ENCODE results near the gene AUTS2.
"Not testable (repeated sequence)": the region's sequence is repeated elsewhere in the genome, so short reads cannot be mapped to it uniquely, and the experiment has no call there.

The AUTS2 gene

DNA sequence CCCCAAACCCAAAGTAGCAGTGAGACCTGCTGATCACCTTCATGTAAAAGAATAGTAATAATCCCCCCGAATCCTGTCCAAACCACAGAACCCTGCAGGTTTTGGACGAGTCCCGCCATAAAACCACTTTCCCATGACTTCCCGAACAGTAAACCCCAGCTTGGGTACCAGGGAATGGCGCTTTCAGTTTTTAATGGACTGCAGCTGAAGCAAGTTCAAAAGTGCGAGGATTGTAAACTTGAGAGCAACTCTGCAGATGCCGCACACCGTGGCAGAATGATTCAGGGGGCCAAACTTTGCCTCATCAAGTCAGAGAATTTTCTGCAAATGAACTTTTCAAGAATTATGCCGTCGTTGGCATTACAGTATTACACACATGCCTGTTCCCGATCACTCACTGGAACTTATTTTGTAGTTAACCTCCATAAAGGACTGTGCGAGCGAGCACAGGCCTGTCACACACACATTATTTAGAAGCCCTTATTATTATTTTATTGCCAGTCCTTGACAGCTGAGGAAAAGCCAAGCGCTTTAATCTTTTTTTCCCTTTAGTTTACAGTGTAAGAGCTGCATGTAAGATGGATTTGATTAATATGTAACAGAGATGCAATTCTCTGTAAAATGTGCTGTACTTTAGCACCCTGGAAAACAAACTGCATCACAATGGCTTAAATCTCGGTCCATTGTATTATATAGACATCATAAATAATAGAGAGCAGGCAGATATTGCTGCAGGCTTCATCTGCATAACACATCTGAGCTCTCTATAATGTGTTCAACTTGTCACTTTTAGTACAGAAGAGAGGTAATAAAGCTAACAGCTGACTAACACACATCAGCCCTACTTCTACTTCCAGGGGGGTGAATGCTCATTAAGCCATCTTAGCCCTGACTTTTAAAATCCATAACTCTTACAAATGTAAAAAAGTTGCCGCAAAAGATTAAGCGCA, 1040.2 kb downstream of the AUTS2 start:
- no peaks in the 10 kb centered on the region for H3K4me1 ChIP-seq (ENCODE audit: control insufficient read depth in 1 of 2, insufficient read depth in 2 of 2, low read length in 2 of 2)
- H3K27ac ChIP-seq (ENCODE audit: low read length), result no peak overlapping the region
- H3K27me3 ChIP-seq (ENCODE audit: low read depth, low read length), result no peaks in the 10 kb centered on the region
- no peaks in the 10 kb centered on the region for H3K9me3 ChIP-seq (ENCODE audit: control insufficient read depth in 1 of 2, low read length in 2 of 2)
- H3K4me3 ChIP-seq (ENCODE audit: low read depth in 1 of 2, low read length in 2 of 2), result no peak overlapping the region
- no peaks in the 10 kb centered on the region for H3K36me3 ChIP-seq (ENCODE audit: control insufficient read depth in 1 of 2, insufficient read depth in 2 of 2, low read length in 2 of 2)

DNA sequence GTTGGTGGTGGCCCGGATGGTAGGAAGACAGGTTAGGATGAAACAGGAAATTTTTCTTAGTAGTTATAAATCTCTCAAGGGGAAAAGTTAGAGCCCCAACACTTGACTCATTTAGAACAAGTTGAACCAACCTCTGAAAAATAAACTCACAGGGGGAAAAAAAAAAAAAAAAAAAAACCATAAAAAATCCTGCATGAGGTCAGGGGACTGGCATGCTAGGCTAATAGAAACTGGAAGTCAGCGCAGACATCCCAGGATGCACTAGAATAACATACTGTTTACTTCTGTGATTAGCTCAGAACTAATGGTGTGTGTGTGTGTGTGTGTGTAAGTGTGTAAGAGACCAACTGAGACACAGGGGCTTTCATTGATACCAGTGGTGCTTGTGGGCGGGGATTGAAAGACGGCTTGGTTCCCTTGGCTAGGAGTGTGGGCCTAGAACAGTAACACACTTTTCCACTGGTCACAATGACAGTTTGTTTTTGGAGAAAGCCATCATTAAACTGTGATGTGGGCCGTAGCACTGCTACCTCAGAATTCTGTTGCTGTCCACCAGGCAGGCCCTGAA, 1042.1 kb downstream of the AUTS2 start:
- no peak overlapping the region for H3K4me3 ChIP-seq (ENCODE audit: low read depth in 1 of 2, low read length in 2 of 2)
- H3K27me3 ChIP-seq (ENCODE audit: low read depth, low read length), result no peaks in the 10 kb centered on the region
- no peak overlapping the region for H3K27ac ChIP-seq (ENCODE audit: low read length)
- no peaks in the 10 kb centered on the region for H3K36me3 ChIP-seq (ENCODE audit: control insufficient read depth in 1 of 2, insufficient read depth in 2 of 2, low read length in 2 of 2)
- no peaks in the 10 kb centered on the region for H3K9me3 ChIP-seq (ENCODE audit: control insufficient read depth in 1 of 2, low read length in 2 of 2)
- H3K4me1 ChIP-seq (ENCODE audit: control insufficient read depth in 1 of 2, insufficient read depth in 2 of 2, low read length in 2 of 2), result no peaks in the 10 kb centered on the region

DNA sequence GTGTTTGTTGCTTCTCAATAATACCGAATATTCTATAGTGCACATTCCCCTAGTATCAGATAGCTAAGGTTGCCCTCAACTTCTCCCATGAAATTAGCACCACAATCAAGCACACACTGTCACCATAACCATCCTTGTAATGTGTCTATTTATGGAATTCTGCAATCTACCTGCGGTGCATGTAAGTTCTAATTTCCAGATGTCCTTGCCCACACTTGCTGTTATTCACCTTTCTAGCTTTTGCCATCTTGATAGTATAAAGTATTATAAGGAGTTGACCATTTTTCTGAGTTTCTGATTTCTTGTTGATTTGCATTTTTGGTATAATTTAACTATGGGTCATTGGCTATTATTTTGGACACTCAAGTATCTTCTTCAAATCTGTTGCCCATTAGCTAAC, 1043.6 kb downstream of the AUTS2 start:
- Histone ChIP-seq H3K36me3 (ENCODE audit: control insufficient read depth in 1 of 2, insufficient read depth in 2 of 2, low read length in 2 of 2) (no peaks in the 10 kb centered on the region), H3K4me1 (ENCODE audit: control insufficient read depth in 1 of 2, insufficient read depth in 2 of 2, low read length in 2 of 2) (no peaks in the 10 kb centered on the region), H3K9me3 (ENCODE audit: control insufficient read depth in 1 of 2, low read length in 2 of 2) (no peaks in the 10 kb centered on the region), H3K4me3 (ENCODE audit: low read depth in 1 of 2, low read length in 2 of 2) (no peak overlapping the region), H3K27ac (ENCODE audit: low read length) (no peak overlapping the region), H3K27me3 (ENCODE audit: low read depth, low read length) (no peaks in the 10 kb centered on the region)

DNA sequence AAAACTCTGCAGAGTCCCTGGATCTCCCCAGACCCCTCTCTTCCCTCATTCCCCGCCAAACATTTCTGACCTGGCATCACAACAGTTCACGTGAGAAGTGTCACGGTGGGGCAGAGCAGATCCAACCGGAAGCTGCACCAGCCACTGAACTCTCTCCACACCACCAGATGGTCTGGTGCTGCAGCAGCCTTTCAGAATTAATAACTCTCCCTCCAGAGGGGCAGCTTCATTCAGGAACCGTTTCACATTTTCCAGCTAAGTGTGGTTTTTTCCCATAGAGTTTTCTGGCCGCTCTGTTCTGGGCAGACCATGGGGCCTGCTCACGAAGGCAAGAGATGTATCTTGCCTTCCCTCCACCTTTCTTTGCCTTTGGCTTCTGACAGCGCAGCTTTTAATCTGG, 1047.0 kb downstream of the AUTS2 start:
- Histone ChIP-seq H3K4me1 (ENCODE audit: control insufficient read depth in 1 of 2, insufficient read depth in 2 of 2, low read length in 2 of 2) (no peaks in the 10 kb centered on the region), H3K27me3 (ENCODE audit: low read depth, low read length) (no peaks in the 10 kb centered on the region), H3K9me3 (ENCODE audit: control insufficient read depth in 1 of 2, low read length in 2 of 2) (no peaks in the 10 kb centered on the region), H3K27ac (ENCODE audit: low read length) (no peak overlapping the region), H3K36me3 (ENCODE audit: control insufficient read depth in 1 of 2, insufficient read depth in 2 of 2, low read length in 2 of 2) (no peaks in the 10 kb centered on the region), H3K4me3 (ENCODE audit: low read depth in 1 of 2, low read length in 2 of 2) (no peak overlapping the region)

DNA sequence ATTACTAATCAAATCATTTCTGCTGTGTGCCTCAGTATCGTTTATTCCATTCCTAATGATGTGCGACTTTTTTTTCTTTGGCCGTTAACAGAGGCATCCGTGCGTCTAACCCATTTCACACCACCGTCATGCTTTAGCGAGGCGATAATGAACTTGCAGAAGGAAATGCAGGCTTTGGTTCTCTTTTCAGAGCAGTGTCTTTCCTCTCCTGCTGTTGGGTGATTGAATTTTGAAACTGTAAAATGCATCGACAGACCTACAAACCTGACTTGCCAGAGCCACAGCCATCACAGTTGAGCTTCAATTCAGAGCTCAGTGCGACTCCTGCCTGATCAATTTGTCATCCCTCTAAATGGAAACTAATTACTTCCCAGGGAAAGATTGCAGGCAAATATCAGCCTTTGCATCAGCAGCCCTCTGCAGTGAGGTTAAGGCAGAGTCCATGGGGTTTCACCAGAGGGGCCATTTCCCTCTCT, 1047.6 kb downstream of the AUTS2 start:
- Histone ChIP-seq H3K9me3 (ENCODE audit: control insufficient read depth in 1 of 2, low read length in 2 of 2) (no peaks in the 10 kb centered on the region), H3K36me3 (ENCODE audit: control insufficient read depth in 1 of 2, insufficient read depth in 2 of 2, low read length in 2 of 2) (no peaks in the 10 kb centered on the region), H3K4me3 (ENCODE audit: low read depth in 1 of 2, low read length in 2 of 2) (no peak overlapping the region), H3K27ac (ENCODE audit: low read length) (no peak overlapping the region), H3K4me1 (ENCODE audit: control insufficient read depth in 1 of 2, insufficient read depth in 2 of 2, low read length in 2 of 2) (no peaks in the 10 kb centered on the region), H3K27me3 (ENCODE audit: low read depth, low read length) (no peaks in the 10 kb centered on the region)

DNA sequence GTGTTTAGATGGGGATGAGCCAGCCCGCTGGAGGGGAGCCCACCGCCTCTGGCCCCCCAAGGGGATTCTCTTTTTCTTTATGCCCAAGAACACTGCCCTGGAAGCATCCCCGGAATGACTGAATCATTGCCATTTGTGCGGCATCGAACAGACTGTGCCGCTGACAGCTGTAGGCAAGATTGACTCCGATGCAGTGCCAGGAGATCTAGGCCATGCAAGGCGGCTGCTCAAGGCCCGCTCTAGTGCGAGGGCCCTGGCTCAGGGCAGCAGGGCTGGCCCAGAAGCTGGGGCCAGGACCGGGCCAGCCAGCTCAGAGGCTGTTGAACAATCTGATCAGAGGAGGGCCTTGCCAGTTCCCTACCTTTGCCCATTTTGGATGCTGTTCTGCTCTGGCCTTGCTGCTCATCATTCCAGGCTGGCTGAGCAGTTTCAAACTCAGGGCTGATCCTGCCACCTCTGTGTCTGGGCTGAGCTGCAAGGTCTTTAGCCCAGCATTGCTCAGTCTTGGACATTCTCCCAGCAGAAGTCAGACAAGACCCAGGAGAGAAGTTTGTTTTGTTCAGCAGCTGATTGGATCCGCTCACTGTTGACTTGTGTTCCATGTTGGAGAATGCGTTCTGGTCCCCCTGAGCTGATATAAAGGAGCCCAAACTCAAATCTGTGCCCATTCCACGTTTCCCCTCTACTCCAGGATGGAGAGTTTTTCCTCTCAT, 1048.4 kb downstream of the AUTS2 start:
- H3K4me3 ChIP-seq (ENCODE audit: low read depth in 1 of 2, low read length in 2 of 2), result no peak overlapping the region
- H3K27ac ChIP-seq (ENCODE audit: low read length), result no peak overlapping the region
- H3K4me1 ChIP-seq (ENCODE audit: control insufficient read depth in 1 of 2, insufficient read depth in 2 of 2, low read length in 2 of 2), result no peaks in the 10 kb centered on the region
- no peaks in the 10 kb centered on the region for H3K36me3 ChIP-seq (ENCODE audit: control insufficient read depth in 1 of 2, insufficient read depth in 2 of 2, low read length in 2 of 2)
- H3K9me3 ChIP-seq (ENCODE audit: control insufficient read depth in 1 of 2, low read length in 2 of 2), result no peaks in the 10 kb centered on the region
- no peaks in the 10 kb centered on the region for H3K27me3 ChIP-seq (ENCODE audit: low read depth, low read length)

DNA sequence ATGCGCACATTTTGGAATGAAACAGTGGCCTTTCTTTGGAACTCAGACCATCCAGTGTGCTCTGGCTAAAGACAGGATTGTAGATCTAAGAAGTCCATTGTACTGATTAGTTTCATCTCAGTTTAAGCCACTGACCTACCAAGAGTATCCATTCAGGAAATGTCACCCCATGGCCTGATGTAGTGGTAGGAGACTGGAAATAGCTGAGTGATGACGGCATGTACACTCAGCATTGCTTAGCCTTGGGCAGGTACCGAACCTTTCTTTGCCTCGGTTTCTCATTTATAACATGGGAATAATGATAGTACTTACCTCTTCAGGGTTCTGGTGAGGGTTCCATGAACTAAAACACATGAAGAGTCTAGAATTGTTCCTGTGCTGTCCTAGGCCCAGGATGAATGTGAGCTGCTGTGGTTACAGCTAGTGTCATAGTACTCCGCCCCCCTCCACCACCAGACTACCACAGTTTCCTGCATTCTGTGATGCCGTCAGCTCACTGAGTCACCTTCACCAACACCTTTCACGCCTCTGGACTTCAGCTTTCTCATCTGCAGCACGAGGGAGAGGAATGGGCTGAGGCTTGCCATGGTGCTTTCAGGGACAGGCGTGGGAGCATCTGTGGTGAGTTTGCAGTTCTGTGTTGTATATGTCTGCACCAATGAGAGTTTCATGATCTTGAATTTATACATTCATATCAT, 1049.7 kb downstream of the AUTS2 start:
- no peak overlapping the region for H3K27ac ChIP-seq (ENCODE audit: low read length)
- no peaks in the 10 kb centered on the region for H3K4me1 ChIP-seq (ENCODE audit: control insufficient read depth in 1 of 2, insufficient read depth in 2 of 2, low read length in 2 of 2)
- no peaks in the 10 kb centered on the region for H3K9me3 ChIP-seq (ENCODE audit: control insufficient read depth in 1 of 2, low read length in 2 of 2)
- no peak overlapping the region for H3K4me3 ChIP-seq (ENCODE audit: low read depth in 1 of 2, low read length in 2 of 2)
- H3K27me3 ChIP-seq (ENCODE audit: low read depth, low read length), result no peaks in the 10 kb centered on the region
- no peaks in the 10 kb centered on the region for H3K36me3 ChIP-seq (ENCODE audit: control insufficient read depth in 1 of 2, insufficient read depth in 2 of 2, low read length in 2 of 2)

DNA sequence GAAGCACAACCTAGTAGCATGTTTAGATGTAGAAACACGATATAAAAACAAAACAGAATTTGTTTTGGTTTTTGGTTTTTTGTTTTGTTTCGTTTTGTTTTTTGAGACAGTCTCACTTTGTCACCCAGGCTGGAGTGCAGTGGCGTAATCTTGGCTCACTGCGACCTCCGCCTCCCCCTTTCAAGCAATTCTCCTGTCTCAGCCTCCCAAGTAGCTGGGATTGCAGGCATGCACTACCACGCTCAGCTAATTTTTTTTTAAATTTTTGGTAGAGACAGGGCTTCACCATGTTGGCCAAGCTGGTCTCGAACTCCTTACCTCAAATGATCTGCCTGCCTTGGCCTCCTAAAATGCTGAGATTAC, 1050.2 kb downstream of the AUTS2 start:
- H3K9me3 ChIP-seq (ENCODE audit: control insufficient read depth in 1 of 2, low read length in 2 of 2); H3K4me3 ChIP-seq (ENCODE audit: low read depth in 1 of 2, low read length in 2 of 2); H3K4me1 ChIP-seq (ENCODE audit: control insufficient read depth in 1 of 2, insufficient read depth in 2 of 2, low read length in 2 of 2); H3K27ac ChIP-seq (ENCODE audit: low read length); H3K27me3 ChIP-seq (ENCODE audit: low read depth, low read length); H3K36me3 ChIP-seq (ENCODE audit: control insufficient read depth in 1 of 2, insufficient read depth in 2 of 2, low read length in 2 of 2): not testable (repeated sequence)

DNA sequence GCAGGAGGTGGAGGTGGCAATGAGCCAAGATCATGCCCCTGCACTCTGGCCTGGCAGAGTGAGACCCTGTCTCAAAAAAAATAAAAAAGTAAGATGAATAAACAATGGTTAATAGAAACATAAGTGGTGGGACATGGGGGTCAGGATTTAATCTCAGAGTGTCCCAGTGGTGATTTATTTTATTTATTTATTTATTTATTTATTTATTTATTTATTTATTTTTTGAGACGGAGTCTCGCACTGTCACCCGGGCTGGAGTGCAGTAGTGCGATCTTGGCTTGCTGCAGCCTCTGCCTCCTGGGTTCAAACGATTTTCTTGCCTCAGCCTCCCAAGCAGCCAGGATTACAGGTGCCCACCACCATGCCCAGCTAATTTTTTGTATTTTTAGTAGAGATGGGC, 1051.0 kb downstream of the AUTS2 start:
- H3K4me3 ChIP-seq (ENCODE audit: low read depth in 1 of 2, low read length in 2 of 2), result no peak overlapping the region
- H3K27me3 ChIP-seq (ENCODE audit: low read depth, low read length), result no peaks in the 10 kb centered on the region
- H3K9me3 ChIP-seq (ENCODE audit: control insufficient read depth in 1 of 2, low read length in 2 of 2), result no peaks in the 10 kb centered on the region
- H3K27ac ChIP-seq (ENCODE audit: low read length), result no peak overlapping the region
- H3K4me1 ChIP-seq (ENCODE audit: control insufficient read depth in 1 of 2, insufficient read depth in 2 of 2, low read length in 2 of 2), result no peaks in the 10 kb centered on the region
- no peaks in the 10 kb centered on the region for H3K36me3 ChIP-seq (ENCODE audit: control insufficient read depth in 1 of 2, insufficient read depth in 2 of 2, low read length in 2 of 2)

DNA sequence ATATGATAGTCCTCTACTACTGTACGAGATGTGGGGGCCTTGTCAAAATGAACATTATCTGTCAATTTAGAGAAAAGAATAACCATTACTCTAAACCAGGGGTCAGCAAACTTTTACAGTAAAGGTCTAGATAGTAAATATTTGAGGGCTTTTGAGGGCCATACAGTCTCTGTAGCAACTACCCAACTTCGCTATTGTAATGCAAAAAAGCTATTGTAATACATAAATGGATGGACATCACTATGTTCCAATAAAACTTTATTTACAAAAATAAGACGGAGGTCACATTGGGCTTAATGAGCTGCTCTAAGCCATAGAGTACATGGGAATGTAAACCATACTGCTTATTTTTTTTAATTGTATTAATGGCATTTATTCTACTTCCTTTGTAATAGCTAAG, 1055.9 kb downstream of the AUTS2 start:
- Histone ChIP-seq H3K27ac (ENCODE audit: low read length) (no peak overlapping the region), H3K27me3 (ENCODE audit: low read depth, low read length) (no peaks in the 10 kb centered on the region), H3K4me1 (ENCODE audit: control insufficient read depth in 1 of 2, insufficient read depth in 2 of 2, low read length in 2 of 2) (peaks cover 0 to 4% of the 10 kb centered on the region in 2 donors), H3K36me3 (ENCODE audit: control insufficient read depth in 1 of 2, insufficient read depth in 2 of 2, low read length in 2 of 2) (no peaks in the 10 kb centered on the region), H3K9me3 (ENCODE audit: control insufficient read depth in 1 of 2, low read length in 2 of 2) (no peaks in the 10 kb centered on the region), H3K4me3 (ENCODE audit: low read depth in 1 of 2, low read length in 2 of 2) (no peak overlapping the region)

DNA sequence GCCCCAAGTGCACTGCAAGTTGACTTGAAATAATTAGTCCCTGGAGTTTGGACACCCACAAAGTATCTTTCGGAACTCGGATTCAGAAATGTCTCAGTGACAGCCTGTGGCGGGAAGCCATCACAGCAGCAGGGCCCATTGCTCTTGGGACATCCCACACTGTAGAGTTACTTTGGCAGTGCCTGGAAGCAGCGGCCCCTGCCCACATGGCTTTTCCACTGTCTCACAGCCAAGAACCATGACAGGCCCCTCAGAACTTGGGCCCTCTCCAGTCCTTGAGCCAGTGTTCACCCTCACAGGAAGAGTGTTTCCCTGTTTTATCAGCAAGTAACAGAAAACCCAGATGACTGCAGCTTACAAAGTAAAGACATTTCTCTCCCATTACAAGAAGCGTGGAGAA, 1056.7 kb downstream of the AUTS2 start:
- H3K27me3 ChIP-seq (ENCODE audit: low read depth, low read length), result no peaks in the 10 kb centered on the region
- H3K4me3 ChIP-seq (ENCODE audit: low read depth in 1 of 2, low read length in 2 of 2), result no peak overlapping the region
- no peaks in the 10 kb centered on the region for H3K36me3 ChIP-seq (ENCODE audit: control insufficient read depth in 1 of 2, insufficient read depth in 2 of 2, low read length in 2 of 2)
- no peaks in the 10 kb centered on the region for H3K9me3 ChIP-seq (ENCODE audit: control insufficient read depth in 1 of 2, low read length in 2 of 2)
- H3K4me1 ChIP-seq (ENCODE audit: control insufficient read depth in 1 of 2, insufficient read depth in 2 of 2, low read length in 2 of 2), result peaks cover 0 to 4% of the 10 kb centered on the region in 2 donors
- no peak overlapping the region for H3K27ac ChIP-seq (ENCODE audit: low read length)

Measured in muscle layer of duodenum (tissue), 2 donors.